WI38 (cell line): Measurements from ENCODE around the gene EHBP1L1.

Source experiments
- H3K4me3 ChIP-seq: 2 replicates; pipeline ENCODE4 v1.5.1; 2011; ENCODE audit warnings: low read depth, mild to moderate bottlenecking, control low read depth, low read length
- CTCF ChIP-seq: IDR thresholded peaks from 2 replicates; pipeline ENCODE4 v1.5.1; 2012; ENCODE audit warnings: low read depth, mild to moderate bottlenecking, control low read depth, low read length

The EHBP1L1 gene

GRCh38 chr11:65633390-65634108, 57.7 kb downstream of the EHBP1L1 start:
- no peak for TF ChIP-seq CTCF
- H3K4me3 ChIP-seq: no peak overlapping the region

GRCh38 chr11:65634109-65634436, 58.2 kb downstream of the EHBP1L1 start:
- no peak overlapping the region for H3K4me3 ChIP-seq
- no peak for TF ChIP-seq CTCF

DNA sequence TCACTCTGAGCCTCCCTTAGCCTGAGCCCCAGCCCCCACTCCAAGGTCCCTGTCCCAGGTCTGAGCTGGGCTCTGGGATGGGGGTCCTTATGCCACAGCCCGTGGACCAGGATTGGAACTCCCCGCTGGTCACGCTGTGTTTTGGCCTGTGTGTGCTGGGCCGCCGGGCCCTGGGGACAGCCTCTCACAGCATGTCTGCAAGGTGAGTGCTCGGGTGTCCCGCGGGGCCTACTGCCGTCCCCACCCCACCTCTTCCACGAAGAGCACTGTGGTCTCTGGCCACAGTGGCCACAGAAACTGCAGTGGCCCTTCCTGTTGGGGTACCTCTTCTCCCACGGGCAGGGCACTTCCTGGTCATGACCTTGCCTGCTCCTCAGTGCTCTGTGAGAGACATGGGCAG, 58.6 kb downstream of the EHBP1L1 start:
- H3K4me3 ChIP-seq: no peak overlapping the region
- TF ChIP-seq CTCF: no peak

GRCh38 chr11:65634905-65635731, 59.3 kb downstream of the EHBP1L1 start:
- H3K4me3 ChIP-seq: no peak overlapping the region
- no peak for TF ChIP-seq CTCF

GRCh38 chr11:65636108-65637031, 60.5 kb downstream of the EHBP1L1 start:
- TF ChIP-seq CTCF: no peak
- no peak overlapping the region for H3K4me3 ChIP-seq

- H3K4me3 ChIP-seq: no peak overlapping the region
- no peak for TF ChIP-seq CTCF
Measured at GRCh38 chr11:65637032-65637557, 61.2 kb downstream of the EHBP1L1 start.
